Bone marrow (tissue), 2 donors: ENCODE results near the gene TMOD2.

Experiments used
- DNase-seq, 2 donors: peaks; one replicate each; lab custom pipeline; 2025; lab: John Stamatoyannopoulos, UW

TMOD2 gene

DNA sequence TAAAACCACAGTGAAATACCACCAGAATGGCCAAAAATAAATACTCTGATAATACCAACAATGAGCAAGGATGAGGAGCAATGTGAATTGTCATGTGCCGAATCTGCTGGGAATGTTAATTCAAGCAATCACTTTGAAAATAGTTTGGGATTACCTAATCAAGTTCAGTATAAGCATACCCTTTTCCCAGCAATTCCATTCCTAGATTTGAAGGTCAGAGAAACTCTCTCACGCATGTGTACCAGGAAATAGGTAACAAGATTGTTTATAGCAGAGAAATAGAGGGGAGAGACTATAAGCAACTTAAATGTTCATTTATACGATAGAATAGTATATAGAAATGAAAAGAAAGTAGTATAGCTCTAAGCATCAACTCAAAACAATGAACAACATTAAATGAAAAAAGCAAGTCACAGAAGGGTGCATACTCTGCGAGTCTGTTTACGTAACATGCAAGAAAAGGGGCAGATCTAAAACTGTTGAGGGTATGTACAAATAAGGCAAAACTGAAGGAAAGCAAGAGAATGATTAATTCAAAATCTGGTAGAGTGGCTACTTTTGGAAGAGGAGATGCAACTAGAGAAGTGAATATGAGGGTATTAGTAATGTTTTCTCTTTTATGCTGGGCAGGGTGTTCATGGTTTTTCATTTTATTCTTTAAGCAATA, 105.5 kb downstream of the TMOD2 start:
- no peak for DNase-seq

DNA sequence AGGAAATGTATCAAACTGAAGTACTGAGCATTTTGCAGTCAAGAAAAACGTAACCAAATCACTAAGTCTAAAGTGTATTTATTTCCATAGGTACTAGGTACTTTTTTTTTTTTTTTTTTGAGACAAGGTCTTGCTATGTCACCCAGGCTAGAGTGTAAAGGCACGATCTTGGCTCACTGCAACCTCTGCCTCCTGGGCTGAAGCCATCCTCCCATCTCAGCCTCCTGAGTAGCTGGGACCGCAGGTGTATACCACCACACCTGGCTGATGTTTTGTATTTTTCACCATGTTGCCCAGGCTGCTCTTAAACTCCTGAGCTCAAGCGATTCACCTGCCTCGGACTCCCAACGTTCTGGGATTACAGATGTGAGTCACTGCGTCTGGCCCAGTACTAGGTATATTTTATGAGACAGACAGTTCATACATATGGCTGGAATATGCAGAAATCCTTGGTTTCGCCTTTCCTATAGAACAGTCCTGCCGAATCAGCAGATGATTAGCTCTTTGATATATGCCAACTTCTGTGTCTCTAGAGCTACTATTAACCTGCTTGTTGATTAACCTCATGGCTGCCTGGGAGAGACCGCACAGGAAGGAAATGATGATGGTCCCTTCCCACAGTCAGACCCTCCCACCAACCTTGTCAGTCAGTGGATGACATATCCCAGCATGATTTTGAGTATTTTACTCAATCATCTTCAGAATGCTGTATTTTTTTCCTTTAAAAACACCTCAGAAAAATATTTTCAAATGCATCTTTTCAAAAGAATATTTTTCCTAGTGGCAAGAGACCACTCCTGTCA, 110.4 kb downstream of the TMOD2 start:
- DNase-seq, result peak in 1 of 2 donors; percentile 40

DNA sequence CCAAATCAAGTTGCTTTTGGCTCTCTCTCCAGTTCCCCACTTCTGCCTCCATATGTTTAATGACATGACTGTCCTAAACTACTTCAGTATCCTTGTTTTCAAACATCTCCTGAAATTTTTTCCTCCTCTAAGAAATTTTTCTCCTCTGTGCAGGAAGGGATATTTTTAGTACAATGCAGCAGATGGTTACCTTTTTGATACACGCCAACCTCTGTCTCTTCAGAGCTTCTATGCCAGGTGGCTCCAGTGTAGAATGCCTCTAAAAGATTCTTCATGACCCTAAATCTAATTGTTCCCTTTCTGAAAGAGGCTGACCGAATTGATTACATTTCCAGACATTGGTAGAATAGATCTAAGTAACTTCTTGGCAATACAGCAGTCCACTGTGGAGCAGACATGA, 111.7 kb downstream of the TMOD2 start:
- no peak for DNase-seq

DNA sequence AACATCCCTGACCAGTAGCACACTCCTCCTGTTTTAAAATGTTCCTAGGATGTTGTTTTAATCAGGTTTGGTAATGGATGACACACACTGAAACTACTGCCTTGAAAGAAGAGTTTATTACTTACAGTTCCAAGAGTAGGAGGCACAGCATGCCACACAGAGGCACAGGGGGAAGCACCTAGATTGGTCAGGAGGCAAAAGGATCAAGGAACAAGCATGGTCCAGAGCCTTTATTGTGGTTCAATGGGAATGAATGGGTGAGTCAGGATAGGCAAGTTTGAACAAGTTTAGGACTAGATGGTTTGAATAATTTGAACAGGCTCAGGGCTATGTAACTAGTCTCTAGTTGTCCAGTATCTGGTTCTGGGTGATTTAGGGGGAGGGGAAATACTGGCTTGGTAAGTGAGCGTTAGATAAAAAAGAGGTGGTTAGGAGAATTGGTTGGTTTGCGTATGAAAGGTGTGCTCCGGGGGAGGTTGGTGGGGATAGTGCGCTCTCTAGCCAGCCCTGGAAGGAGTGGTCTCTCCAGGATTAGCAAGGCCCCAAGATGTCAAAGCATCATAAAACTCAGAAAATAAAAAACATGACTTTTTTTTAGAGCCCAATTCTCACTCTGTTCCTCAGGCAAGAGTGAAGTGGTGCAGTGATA, 113.1 kb downstream of the TMOD2 start:
- no peak for DNase-seq

DNA sequence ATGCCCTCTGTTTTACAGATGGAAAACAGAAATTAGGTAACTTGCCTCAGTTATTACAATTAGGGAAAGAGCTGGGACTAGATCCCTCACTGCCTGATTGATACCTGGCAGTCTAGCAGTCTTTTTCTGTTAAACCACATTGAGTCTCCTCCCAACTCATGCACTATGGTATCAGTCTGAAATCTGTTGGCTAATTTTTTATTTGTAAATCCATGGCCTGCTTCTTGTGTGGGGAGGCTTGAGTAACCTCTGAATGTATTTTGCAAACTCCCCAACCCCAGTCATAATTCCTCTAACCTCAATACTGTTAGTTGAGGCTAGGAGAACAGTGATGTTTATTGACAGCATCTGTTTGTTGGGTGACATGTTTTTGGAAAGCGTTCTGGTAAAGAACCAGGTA, 113.9 kb downstream of the TMOD2 start:
- DNase-seq, result no peak
